ENCODE results near the gene ATP1A2.
A peak's percentile ranks its signal among the peaks of the same experiment; 100 is the strongest.

DNA sequence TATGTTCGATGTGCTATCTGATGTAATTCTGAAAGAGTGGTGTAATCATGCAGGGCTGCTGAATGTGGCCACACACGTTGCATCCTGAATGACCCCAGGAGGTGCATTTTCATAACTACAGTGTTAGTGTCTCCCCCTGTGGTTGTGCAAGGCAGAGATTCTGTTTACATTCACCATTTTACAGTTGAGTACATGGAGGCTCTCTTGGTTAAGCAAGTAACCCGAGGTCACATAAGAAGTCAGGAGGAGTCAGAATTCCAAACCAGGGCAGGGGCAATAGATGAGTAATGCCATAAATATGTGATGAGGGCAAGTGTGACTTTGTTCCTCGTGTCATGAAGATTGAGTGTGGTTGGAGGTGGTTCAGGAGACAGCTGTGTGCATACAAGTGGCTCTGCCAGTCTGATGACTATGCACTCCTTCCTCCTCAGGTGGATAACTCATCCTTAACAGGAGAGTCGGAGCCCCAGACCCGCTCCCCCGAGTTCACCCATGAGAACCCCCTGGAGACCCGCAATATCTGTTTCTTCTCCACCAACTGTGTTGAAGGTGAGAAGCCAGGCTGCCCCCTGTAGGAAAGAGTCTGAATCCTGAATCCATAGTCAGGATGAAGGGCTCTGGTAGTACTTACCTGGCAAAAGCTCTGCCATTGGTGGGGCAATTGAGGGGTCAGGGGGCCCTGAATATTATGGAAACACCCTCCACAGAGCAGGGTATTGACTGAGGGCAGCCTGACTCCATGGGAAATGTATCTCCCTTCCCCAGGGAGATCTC is 9.3 kb downstream of the ATP1A2 start:
- no peak for TF ChIP-seq POLR2A (IDR thresholded peaks at IDR 0.05; ENCODE audit: extremely low read depth, insufficient read length)
- TF ChIP-seq, protein P1, sequence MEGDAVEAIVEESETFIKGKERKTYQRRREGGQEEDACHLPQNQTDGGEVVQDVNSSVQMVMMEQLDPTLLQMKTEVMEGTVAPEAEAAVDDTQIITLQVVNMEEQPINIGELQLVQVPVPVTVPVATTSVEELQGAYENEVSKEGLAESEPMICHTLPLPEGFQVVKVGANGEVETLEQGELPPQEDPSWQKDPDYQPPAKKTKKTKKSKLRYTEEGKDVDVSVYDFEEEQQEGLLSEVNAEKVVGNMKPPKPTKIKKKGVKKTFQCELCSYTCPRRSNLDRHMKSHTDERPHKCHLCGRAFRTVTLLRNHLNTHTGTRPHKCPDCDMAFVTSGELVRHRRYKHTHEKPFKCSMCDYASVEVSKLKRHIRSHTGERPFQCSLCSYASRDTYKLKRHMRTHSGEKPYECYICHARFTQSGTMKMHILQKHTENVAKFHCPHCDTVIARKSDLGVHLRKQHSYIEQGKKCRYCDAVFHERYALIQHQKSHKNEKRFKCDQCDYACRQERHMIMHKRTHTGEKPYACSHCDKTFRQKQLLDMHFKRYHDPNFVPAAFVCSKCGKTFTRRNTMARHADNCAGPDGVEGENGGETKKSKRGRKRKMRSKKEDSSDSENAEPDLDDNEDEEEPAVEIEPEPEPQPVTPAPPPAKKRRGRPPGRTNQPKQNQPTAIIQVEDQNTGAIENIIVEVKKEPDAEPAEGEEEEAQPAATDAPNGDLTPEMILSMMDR (IDR thresholded peaks at IDR 0.05; ENCODE audit: low read depth, low read length), result peak; percentile 1
- TF ChIP-seq, protein P2, sequence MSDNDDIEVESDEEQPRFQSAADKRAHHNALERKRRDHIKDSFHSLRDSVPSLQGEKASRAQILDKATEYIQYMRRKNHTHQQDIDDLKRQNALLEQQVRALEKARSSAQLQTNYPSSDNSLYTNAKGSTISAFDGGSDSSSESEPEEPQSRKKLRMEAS (IDR thresholded peaks at IDR 0.05; ENCODE audit: low read depth, low read length), result no peak

Measured in NB4 (cell line).